Measurements from ENCODE around the gene FAM43B. TPM values are rescaled to one million over a fixed set of nuclear protein-coding genes. Genes with fewer than 3 reads are reported as not detected.

The FAM43B gene
- total and polyA plus RNA-seq, 9 donors, result 0.04 to 1.1 (median 0.41) TPM; not detected in 3

DNA sequence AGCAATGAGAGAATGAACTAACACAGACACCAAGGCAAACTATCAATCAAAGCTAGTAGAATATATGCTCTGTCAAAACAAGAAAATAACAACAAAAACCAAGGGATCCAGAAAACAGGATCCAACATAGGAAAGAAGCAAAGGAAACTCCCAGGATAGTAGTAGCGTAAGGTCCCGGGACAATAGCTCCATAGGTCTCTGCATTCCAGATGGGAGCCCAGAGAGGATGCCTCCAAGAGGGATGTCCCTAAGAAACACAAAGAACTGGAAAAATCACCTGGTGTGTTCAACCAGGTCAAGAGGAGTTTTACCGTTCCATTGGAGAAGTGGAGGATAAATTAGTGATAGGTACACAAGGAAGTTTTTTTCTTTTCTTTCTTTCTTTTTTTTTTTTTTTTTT is 5.7 kb upstream of the FAM43B start:
- WGBS, 3 donors, result 84 to 91% (median 90%) methylated on average over 3 of the region's 3 CpGs
- no peak overlapping the region for H3K4me3 ChIP-seq
- H3K9me3 ChIP-seq, result no peaks in the 10 kb centered on the region
- no peaks in the 10 kb centered on the region for H3K27me3 ChIP-seq
- no peak for DNase-seq
- no peaks in the 10 kb centered on the region for H3K4me1 ChIP-seq (ENCODE audit: insufficient read depth)
- no peak overlapping the region for H3K27ac ChIP-seq
- intact Hi-C loops (cut with DNase I), result no loop called here
- TF ChIP-seq EP300 (IDR thresholded peaks at IDR 0.05) (no peak), POLR2A (IDR thresholded peaks at IDR 0.05) (no peak)
- TF ChIP-seq, protein P1, sequence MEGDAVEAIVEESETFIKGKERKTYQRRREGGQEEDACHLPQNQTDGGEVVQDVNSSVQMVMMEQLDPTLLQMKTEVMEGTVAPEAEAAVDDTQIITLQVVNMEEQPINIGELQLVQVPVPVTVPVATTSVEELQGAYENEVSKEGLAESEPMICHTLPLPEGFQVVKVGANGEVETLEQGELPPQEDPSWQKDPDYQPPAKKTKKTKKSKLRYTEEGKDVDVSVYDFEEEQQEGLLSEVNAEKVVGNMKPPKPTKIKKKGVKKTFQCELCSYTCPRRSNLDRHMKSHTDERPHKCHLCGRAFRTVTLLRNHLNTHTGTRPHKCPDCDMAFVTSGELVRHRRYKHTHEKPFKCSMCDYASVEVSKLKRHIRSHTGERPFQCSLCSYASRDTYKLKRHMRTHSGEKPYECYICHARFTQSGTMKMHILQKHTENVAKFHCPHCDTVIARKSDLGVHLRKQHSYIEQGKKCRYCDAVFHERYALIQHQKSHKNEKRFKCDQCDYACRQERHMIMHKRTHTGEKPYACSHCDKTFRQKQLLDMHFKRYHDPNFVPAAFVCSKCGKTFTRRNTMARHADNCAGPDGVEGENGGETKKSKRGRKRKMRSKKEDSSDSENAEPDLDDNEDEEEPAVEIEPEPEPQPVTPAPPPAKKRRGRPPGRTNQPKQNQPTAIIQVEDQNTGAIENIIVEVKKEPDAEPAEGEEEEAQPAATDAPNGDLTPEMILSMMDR (IDR thresholded peaks at IDR 0.05), result no peak
- H3K36me3 ChIP-seq, result no peaks in the 10 kb centered on the region

DNA sequence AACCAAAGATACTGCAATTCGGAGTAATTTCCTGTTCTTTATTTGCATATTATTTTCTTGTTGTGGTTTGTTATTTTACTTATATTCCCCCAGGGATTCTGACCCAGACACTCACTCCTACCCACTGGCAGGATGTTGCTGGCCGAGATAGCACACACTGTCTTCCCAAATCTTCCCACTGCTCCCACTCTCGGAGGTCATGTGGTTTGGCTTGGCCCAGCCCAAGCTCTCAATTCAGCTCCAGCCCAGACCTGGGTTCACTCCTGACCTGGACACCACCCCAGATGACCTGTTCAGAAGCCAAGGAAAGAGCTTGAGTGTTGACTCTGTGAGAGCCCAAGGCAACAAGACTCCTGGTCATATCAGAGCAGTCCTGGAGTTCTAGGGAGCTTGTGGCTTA is 1.2 kb upstream of the FAM43B start:
- Histone ChIP-seq H3K4me3 (no peak overlapping the region), H3K27ac (no peak overlapping the region), H3K36me3 (no peaks in the 10 kb centered on the region), H3K4me1 (ENCODE audit: insufficient read depth) (no peaks in the 10 kb centered on the region), H3K27me3 (no peaks in the 10 kb centered on the region), H3K9me3 (no peaks in the 10 kb centered on the region)
- intact Hi-C loops (cut with DNase I), result no loop called here
- no peak for DNase-seq
- TF ChIP-seq, protein P1 (IDR thresholded peaks at IDR 0.05), result no peak
- TF ChIP-seq EP300 (IDR thresholded peaks at IDR 0.05) (no peak), POLR2A (IDR thresholded peaks at IDR 0.05) (no peak)
- 14 to 21% (median 17%) methylated on average over 3 of the region's 3 CpGs for WGBS, 3 donors

DNA sequence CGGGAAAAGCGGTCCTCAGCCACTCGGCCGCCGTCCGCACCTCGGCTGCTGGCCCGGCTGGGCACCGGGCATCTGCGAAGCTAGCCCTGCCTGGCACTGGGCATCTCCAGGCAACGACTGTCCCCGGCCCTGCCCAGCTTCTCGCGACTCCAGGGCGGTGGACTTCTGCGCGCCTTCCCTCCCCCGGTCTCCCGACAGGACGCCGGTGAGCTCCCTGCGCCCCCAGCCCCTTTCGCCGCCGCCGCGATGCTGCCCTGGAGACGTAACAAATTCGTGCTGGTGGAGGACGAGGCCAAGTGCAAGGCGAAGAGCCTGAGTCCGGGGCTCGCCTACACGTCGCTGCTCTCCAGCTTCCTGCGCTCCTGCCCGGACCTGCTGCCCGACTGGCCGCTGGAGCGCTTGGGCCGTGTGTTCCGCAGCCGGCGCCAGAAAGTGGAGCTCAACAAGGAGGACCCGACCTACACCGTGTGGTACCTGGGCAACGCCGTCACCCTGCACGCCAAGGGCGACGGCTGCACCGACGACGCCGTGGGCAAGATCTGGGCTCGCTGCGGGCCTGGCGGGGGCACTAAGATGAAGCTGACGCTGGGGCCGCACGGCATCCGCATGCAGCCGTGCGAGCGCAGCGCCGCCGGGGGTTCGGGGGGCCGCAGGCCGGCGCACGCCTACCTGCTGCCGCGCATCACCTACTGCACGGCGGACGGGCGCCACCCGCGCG is 514 bp downstream of the FAM43B start:
- no peak for DNase-seq
- intact Hi-C loops (cut with DNase I), result no loop called here

DNA sequence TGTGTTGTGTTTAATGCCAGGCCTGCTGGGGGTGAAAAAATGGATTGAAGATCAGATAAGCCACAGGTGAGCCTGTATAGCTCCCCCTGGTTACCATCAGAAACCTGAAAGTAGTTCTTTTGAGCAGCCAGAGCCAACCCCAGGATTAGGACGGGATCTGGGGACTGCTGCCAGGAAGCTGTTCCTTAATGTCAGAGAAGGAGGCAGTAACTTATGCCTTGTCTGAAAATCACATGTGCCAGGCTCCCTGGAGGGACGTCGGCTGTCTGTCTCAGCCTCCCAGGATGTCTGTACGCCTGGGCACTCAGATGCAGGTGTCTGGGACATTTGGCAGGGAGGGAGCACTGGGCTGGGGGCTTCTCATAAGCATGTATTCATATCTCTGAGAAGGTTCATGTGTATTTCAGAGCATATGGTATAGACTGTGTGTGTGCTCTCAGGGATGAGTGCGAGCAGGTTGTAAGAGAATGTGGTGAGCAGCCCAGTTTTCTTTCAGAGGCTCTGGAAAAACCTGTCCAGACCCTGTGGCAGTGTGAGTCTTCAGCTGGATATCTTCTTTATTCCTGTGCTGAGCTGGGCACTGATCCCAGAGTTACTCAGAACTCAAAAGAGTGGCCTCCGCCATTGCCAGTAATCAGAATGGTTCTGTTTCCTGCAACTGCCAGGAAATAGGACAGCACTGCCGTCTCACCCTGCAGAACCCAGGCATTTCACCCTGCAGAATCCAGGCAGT is 2.8 kb downstream of the FAM43B start:
- Histone ChIP-seq H3K27ac (no peak overlapping the region), H3K36me3 (no peaks in the 10 kb centered on the region), H3K27me3 (no peaks in the 10 kb centered on the region), H3K4me3 (no peak overlapping the region), H3K9me3 (no peaks in the 10 kb centered on the region), H3K4me1 (ENCODE audit: insufficient read depth) (no peaks in the 10 kb centered on the region)
- DNase-seq, result no peak
- no peak for TF ChIP-seq POLR2A (IDR thresholded peaks at IDR 0.05)
- intact Hi-C loops (cut with DNase I), result no loop called here
- 42 to 55% (median 53%) methylated on average over 7 of the region's 7 CpGs for WGBS, 3 donors

More for the DNA sequence above, 514 bp downstream of the FAM43B start:
- Histone ChIP-seq H3K27me3 (no peaks in the 10 kb centered on the region), H3K4me3 (peak overlapping the region; percentile 0), H3K27ac (no peak overlapping the region), H3K9me3 (no peaks in the 10 kb centered on the region), H3K36me3 (no peaks in the 10 kb centered on the region), H3K4me1 (ENCODE audit: insufficient read depth) (no peaks in the 10 kb centered on the region)
- 0 to 2% (median 1%) methylated on average over 51 to 82 of the region's 82 CpGs for WGBS, 3 donors
- TF ChIP-seq POLR2A (IDR thresholded peaks at IDR 0.05) (no peak), EP300 (IDR thresholded peaks at IDR 0.05) (no peak)

DNA sequence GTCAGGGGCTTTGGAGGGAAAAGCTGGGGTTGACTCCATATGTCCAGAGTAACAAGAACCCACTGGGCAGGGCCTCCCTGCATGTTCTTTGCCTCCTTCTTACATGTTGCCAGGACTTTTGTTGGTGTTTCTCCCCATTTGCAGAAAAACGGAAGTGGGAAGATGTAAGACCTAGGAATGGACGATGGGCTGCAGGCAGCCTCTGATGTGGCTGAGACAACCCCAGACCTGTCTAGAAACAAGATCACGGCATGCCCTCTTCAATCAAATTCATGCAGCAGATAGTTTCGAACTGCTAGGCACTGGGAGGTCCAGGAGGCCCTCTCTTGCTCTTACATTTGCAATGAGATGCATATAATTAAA is 3.4 kb downstream of the FAM43B start:
- WGBS, 3 donors, result 70 to 79% (median 77%) methylated on average over 4 of the region's 4 CpGs
- no peaks in the 10 kb centered on the region for H3K36me3 ChIP-seq
- H3K9me3 ChIP-seq, result no peaks in the 10 kb centered on the region
- no peak for TF ChIP-seq EP300 (IDR thresholded peaks at IDR 0.05)
- TF ChIP-seq POLR2A (IDR thresholded peaks at IDR 0.05), result no peak
- TF ChIP-seq, protein P1 (IDR thresholded peaks at IDR 0.05), result no peak
- H3K27ac ChIP-seq, result no peak overlapping the region
- DNase-seq, result no peak
- H3K4me3 ChIP-seq, result no peak overlapping the region
- intact Hi-C loops (cut with DNase I), result no loop called here
- H3K4me1 ChIP-seq (ENCODE audit: insufficient read depth), result no peaks in the 10 kb centered on the region
- H3K27me3 ChIP-seq, result no peaks in the 10 kb centered on the region

All from ovary (tissue), 9 donors.